Measurements from ENCODE around the gene CATSPERB. TPM values are rescaled to one million over a fixed set of nuclear protein-coding genes. Genes with fewer than 3 reads are reported as not detected.

Gene CATSPERB, protein sequence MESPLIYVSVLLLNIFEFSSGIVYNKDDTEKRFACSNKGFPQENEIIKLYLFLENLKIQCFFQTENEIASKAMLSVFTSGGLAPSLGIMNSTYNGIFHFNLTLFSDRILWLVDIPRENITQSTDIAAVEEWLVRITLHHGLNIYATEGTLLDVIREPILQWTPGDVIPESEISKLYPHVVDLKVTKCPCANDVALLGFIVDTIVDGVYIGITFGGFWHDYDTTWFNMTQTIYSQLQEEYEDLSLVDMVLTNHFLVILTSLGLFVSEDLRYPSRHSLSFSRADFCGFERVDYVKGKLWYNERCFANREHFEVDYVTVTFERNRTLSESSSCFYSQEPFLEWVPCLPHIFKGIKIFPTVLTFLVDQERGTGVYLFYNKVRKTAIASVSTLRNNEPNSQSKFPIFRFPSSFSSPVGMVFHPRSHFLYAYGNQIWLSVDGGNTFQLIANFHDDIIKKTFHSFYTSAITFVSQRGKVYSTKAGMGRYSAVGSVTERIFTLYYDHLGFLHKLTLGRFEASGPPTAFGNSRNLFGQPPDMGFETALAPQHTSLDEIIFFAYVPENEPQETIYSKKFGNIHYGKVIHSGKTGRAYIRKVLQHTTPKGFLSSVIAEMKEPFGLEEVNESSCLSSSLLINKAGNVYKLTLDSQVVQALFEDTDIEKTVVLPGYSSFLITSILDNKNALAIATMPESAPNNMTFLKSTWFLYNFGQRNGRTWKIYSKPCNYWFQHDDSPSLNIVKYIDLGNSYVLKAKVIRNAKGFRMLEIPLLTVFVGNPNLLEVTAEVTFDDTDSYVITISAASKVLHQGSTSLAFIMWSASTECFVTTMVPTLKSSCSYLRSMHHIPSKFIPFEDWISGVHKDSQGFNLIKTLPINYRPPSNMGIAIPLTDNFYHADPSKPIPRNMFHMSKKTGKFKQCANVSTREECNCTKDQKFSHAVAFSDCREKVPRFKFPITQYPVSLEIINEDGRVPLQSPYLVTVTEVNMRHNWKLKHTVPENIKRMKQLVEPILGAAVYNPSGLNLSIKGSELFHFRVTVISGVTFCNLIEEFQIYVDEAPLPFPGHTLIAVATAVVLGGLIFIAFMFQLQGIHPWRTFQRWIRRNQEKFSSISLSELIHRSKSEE
- not detected in 2 replicates for total RNA-seq

DNA sequence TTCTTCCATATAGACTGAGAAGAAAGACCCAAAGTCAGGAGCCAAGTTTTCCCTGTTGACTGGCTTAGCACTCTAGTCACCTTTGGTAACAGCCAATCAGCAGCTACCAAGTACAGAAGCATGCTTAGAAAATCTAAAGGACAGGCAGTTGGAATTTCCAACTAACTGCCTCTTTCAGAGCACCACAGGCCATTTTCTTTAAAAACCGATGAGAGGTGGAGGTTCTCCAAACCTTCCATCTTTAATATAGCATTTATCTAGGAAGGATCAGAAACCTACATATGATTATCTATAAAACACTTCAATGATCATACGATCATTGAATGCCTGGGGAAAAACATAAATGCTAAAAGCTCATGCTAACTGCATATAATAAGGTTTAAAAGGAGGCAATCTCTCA, at the start of gene CATSPERB:
TSS of gene CATSPERB (minus strand) at position 101 of the 400 bp plus-strand sequence. CDS start 2,607 bp downstream, outside the sequence.

Other genes with a start within 250 kb of the CATSPERB start
- 40.8 and 53.4 TPM in 2 replicates for gene PPP4R3A, start 221.8 kb downstream of the CATSPERB start, total RNA-seq
- 0.28 and 0.65 TPM in 2 replicates for gene TC2N, start 135.4 kb upstream of the CATSPERB start, total RNA-seq
- 35.4 and 46.7 TPM in 2 replicates for gene FBLN5, start 215.6 kb upstream of the CATSPERB start, total RNA-seq

All from smooth muscle cell of bladder (primary cell).